K562 (cell line): ENCODE results near the gene GABBR1. TPM values are rescaled to one million over a fixed set of nuclear protein-coding genes. Genes with fewer than 3 reads are reported as not detected.

Experiments
- ATAC-seq: fragments of 200-7000 bp; cut with Tn5 transposase; 3 replicates; pipeline ENCODE4 v1.9.1; 2020; ENCODE audit warnings: moderate library complexity
- BruUV-seq: library from RNA; stranded (reverse); fragments of 400-500 nt; replicated peaks from 2 replicates; lab custom pipeline; 2021; lab: Mats Ljungman, UMichigan
- CTCF ChIA-PET: fragments of 300-600 bp; formaldehyde crosslinking; extraction: SDS; loops from one replicate; lab custom pipeline; 2021; ENCODE audit warnings: low intra/inter-chr PET ratio; lab: Yijun Ruan, JAX
- POLR2A ChIA-PET: fragments of 300-600, 350-650 bp; sonication (Branson Sonifier 250); formaldehyde crosslinking; extraction: SDS; loops from one replicate; lab custom pipeline; 2021; ENCODE audit warnings: antibody characterized with exemption, inconsistent platforms; lab: Yijun Ruan, JAX
- DNase-seq, 4 experiments: peaks; one replicate each; pipeline versions ENCODE4 v3.0.0 to v3.0.0-alpha.2; 2011 to 2018; ENCODE audit warnings: low spot score in 3 of 4, mixed read lengths in 3 of 4; ENCODE audit errors: extremely low read depth in 1 of 4
- FAIRE-seq: peaks from 2 replicates; lab custom pipeline; 2011; peaks lifted over from hg19 to GRCh38; lab: Jason Lieb, UNC
- H2AFZ ChIP-seq: 2 replicates; pipeline ENCODE4 v1.6.0; 2011; ENCODE audit warnings: low read depth, low read length, control low read depth, inconsistent platforms
- H3K27ac ChIP-seq: fragments of 200-600 bp; 3 replicates; pipeline ENCODE4 v1.8.0; 2011; ENCODE audit warnings: low read depth, mild to moderate bottlenecking, control low read depth, inconsistent platforms, low read length, moderate library complexity, mixed read lengths; ENCODE audit errors: extremely low read depth
- H3K27me3 ChIP-seq, 2 experiments: fragments of 300-600 bp in 1 of 2; 2 replicates in 1 of 2; 3 replicates in 1 of 2; pipeline versions ENCODE4 v1.6.0 to v1.8.0; 2011; ENCODE audit warnings: inconsistent platforms in 2 of 2, low read length in 2 of 2, mild to moderate bottlenecking in 1 of 2, mixed read lengths in 1 of 2, moderate library complexity in 1 of 2; ENCODE audit not compliant: control insufficient read depth in 2 of 2, insufficient read depth in 2 of 2
- H3K36me3 ChIP-seq: fragments of 300-600 bp; 3 replicates; pipeline ENCODE4 v1.8.0; 2011; ENCODE audit warnings: mild to moderate bottlenecking, low read length, inconsistent platforms; ENCODE audit not compliant: control insufficient read depth, insufficient read depth
- H3K4me1 ChIP-seq, 2 experiments: fragments of 200-600 bp in 1 of 2; replicated peaks in 1 of 2; 2 replicates in 1 of 2; 3 replicates in 1 of 2; pipeline versions ENCODE4 v1.5.1 to v1.8.0; 2011; ENCODE audit warnings: inconsistent platforms in 2 of 2, low read length in 2 of 2, mild to moderate bottlenecking in 1 of 2, mixed read lengths in 1 of 2, moderate library complexity in 1 of 2; ENCODE audit not compliant: control insufficient read depth in 2 of 2, insufficient read depth in 2 of 2
- H3K4me2 ChIP-seq: 2 replicates; pipeline ENCODE4 v1.6.1; 2011; ENCODE audit warnings: low read length, control low read depth, inconsistent platforms, mixed read lengths; ENCODE audit not compliant: insufficient read depth
- H3K4me3 ChIP-seq: fragments of 200-600 bp; sonication (generic), shearing (Covaris generic); 2 replicates; pipeline ENCODE4 v1.5.1; 2016; ENCODE audit warnings: control low read depth, inconsistent platforms
- H3K79me2 ChIP-seq: fragments of 200-600 bp; 3 replicates; pipeline ENCODE4 v1.8.0; 2011; ENCODE audit warnings: low read length, inconsistent platforms; ENCODE audit not compliant: control insufficient read depth, insufficient read depth
- H3K9ac ChIP-seq, 2 experiments: 2 replicates each; pipeline versions ENCODE4 v1.6.0 to v1.6.1; 2011; ENCODE audit warnings: low read depth in 2 of 2, low read length in 2 of 2, control low read depth in 1 of 2, inconsistent platforms in 1 of 2, mild to moderate bottlenecking in 1 of 2, mixed read lengths in 1 of 2; ENCODE audit not compliant: insufficient read depth in 1 of 2
- H3K9me1 ChIP-seq: one replicate; pipeline ENCODE4 v1.6.0; 2011; ENCODE audit warnings: inconsistent platforms, mild to moderate bottlenecking, low read length, moderate library complexity; ENCODE audit not compliant: control insufficient read depth, insufficient read depth
- H3K9me3 ChIP-seq: replicated peaks from 2 replicates; pipeline ENCODE4 v1.5.1; 2011; ENCODE audit warnings: low read depth, low read length, inconsistent platforms; ENCODE audit not compliant: control insufficient read depth, insufficient read depth
- H4K20me1 ChIP-seq: replicated peaks from 2 replicates; pipeline ENCODE4 v1.6.1; 2011; ENCODE audit warnings: low read length, inconsistent platforms, mixed read lengths; ENCODE audit not compliant: control insufficient read depth, insufficient read depth
- EP400 ChIP-seq: fragments of 450-650 bp; IDR thresholded peaks from 2 replicates; pipeline ENCODE4 v1.6.1; 2017; ENCODE audit warnings: antibody characterized with exemption, mild to moderate bottlenecking, moderate library complexity
- ERF ChIP-seq: fragments of 450-650 bp; formaldehyde crosslinking; IDR thresholded peaks from 2 replicates; pipeline ENCODE4 v1.4.0; 2020; ENCODE audit warnings: mild to moderate bottlenecking, mixed read lengths
- HDAC1 ChIP-seq, 2 experiments: fragments of 450-650 bp; IDR thresholded peaks; 2 replicates each; pipeline ENCODE4 v1.6.1; 2016 to 2017; ENCODE audit warnings: inconsistent platforms in 1 of 2, mild to moderate bottlenecking in 1 of 2, moderate library complexity in 1 of 2
- HDAC2 ChIP-seq: fragments of 450-650 bp; IDR thresholded peaks from 2 replicates; pipeline ENCODE4 v1.6.1; 2016; ENCODE audit warnings: mild to moderate bottlenecking
- JUND ChIP-seq, 2 experiments: IDR thresholded peaks; 2 replicates in 1 of 2; 3 replicates in 1 of 2; pipeline ENCODE4 v1.6.1; 2011; ENCODE audit warnings: borderline replicate concordance in 2 of 2, low read depth in 2 of 2, low read length in 2 of 2, improper control_type of control experiment in 1 of 2, missing biosample characterization in 1 of 2, missing genetic modification characterization in 1 of 2, missing genetic modification reagents in 1 of 2
- LEF1 ChIP-seq: fragments of 450-650 bp; IDR thresholded peaks from 2 replicates; pipeline ENCODE4 v1.6.1; 2016; ENCODE audit warnings: mild to moderate bottlenecking
- RAD21 ChIP-seq, 2 experiments: fragments of 250-450 bp in 1 of 2; fragments of 450-650 bp in 1 of 2; sonication (Bioruptor Pico) in 1 of 2; formaldehyde crosslinking in 1 of 2; IDR thresholded peaks in 1 of 2; conservative IDR thresholded peaks in 1 of 2; 2 replicates each; pipeline versions ENCODE4 v1.4.0 to v1.8.0; 2020 to 2022; ENCODE audit warnings: mild to moderate bottlenecking in 2 of 2, moderate library complexity in 1 of 2
- SMARCA5 ChIP-seq: fragments of 450-650 bp; IDR thresholded peaks from 2 replicates; pipeline ENCODE4 v1.6.1; 2016
- TCF7 ChIP-seq: sonication (generic); IDR thresholded peaks from 2 replicates; pipeline ENCODE4 v1.6.1; 2016; ENCODE audit warnings: antibody characterized with exemption, borderline replicate concordance
- ZBTB1 ChIP-seq: sonication (generic); formaldehyde crosslinking; IDR thresholded peaks from 2 replicates; pipeline ENCODE4 v1.8.1; 2023; ENCODE audit warnings: missing genetic modification reagents, low read depth, mild to moderate bottlenecking, borderline replicate concordance
- whole genome bisulfite sequencing: fragments of 100-300 bp; shearing (Covaris generic); methylation state at CpG from one replicate; pipeline ENCODE4 v1.1.6; 2016; ENCODE audit warnings: low coverage, mixed read lengths; ENCODE audit not compliant: insufficient coverage; ENCODE audit errors: missing lambda C conversion rate; 5-methylcytosine and 5-hydroxymethylcytosine counted together
- in situ Hi-C: fragments of 300-500 bp; cut with MboI; formaldehyde crosslinking; loops from 4 replicates; pipeline ENCODE4 v1.15.0; 2018; ENCODE audit warnings: inconsistent platforms, mixed read lengths
- intact Hi-C: fragments of 100-400 bp; cut with micrococcal nuclease; formaldehyde crosslinking; loops from 2 replicates; pipeline ENCODE4 v1.14.2; 2022
- polyA plus RNA-seq, 8 experiments: library from polyadenylated mRNA; depleted of rRNA in 4 of 8; stranded (reverse) in 5 of 8; unstranded in 3 of 8; fragments of >200 nt; fragmentation: Nextera tagmentation in 2 of 8; fragmentation: Illumina TruSeq in 1 of 8; extraction: Ambion mirVana in 2 of 8; extraction: Trizol in 1 of 8; gene quantifications; 2 replicates each; pipeline versions ENCODE4 v1.2.1 to v1.2.3, GENCODE V29; 2011 to 2014; ENCODE audit warnings: inconsistent platforms in 1 of 8, missing spikeins in 1 of 8
- total RNA-seq, 7 experiments: library from RNA; depleted of rRNA in 6 of 7; stranded (reverse); fragments of >200 nt in 6 of 7; fragmentation: Illumina TruSeq in 2 of 7; extraction: Trizol in 2 of 7; gene quantifications; 2 replicates each; pipeline versions ENCODE4 v1.2.1 to v1.2.3, GENCODE V29; 2011 to 2021; ENCODE audit warnings: low replicate concordance in 1 of 7
- TF ChIP-seq, protein P1 (sequence below): fragments of 250-450 bp; sonication (Bioruptor Pico); IDR thresholded peaks from 2 replicates; pipeline ENCODE4 v1.5.0; 2021; ENCODE audit warnings: mild to moderate bottlenecking, borderline replicate concordance

Gene GABBR1
- total and polyA plus RNA-seq, 9 of the 15 experiments (the other 6 are each of a cell fraction or from before 2014, with no cell fraction given): 2.2 to 48.3 (median 20.8) TPM

DNA sequence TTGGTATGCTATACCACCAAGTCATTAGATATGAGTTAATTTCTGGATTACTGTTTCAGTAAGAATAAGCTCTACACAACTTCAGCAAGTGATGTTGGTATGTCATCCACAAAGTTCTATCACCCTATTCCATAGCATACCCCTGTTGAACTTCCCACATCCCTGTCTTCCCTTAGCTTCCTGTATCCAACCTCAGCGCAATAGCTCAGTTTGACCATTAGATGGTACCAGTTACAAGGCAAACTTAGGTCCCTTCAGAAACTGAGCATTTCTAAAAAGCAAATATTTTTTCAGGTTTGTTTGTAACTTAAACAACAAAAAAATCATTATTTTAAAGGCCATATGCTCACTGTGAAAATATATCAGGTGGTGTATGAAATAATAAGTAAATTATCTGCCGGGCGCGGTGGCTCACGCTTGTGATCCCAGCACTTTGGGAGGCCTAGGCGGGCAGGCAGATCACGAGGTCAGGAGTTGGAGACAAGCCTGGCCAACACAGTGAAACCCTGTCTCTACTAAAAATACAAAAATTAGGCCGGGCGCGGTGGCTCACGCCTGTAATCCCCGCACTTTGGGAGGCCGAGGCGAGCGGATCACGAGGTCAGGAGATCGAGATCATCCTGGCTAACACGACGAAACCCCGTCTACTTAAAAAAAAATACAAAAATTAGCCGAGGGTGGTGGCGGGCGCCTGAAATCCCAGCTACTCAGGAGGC lies 15.1 kb upstream of the GABBR1 start (continued):
- TF ChIP-seq RAD21 (CRISPR knock-in tag; conservative IDR thresholded peaks at IDR 0.05 in 1 of 2, IDR thresholded peaks at IDR 0.05 in 1 of 2): peak; percentile 50 to 65
- TF ChIP-seq, all 486 proteins: peak for 6

DNA sequence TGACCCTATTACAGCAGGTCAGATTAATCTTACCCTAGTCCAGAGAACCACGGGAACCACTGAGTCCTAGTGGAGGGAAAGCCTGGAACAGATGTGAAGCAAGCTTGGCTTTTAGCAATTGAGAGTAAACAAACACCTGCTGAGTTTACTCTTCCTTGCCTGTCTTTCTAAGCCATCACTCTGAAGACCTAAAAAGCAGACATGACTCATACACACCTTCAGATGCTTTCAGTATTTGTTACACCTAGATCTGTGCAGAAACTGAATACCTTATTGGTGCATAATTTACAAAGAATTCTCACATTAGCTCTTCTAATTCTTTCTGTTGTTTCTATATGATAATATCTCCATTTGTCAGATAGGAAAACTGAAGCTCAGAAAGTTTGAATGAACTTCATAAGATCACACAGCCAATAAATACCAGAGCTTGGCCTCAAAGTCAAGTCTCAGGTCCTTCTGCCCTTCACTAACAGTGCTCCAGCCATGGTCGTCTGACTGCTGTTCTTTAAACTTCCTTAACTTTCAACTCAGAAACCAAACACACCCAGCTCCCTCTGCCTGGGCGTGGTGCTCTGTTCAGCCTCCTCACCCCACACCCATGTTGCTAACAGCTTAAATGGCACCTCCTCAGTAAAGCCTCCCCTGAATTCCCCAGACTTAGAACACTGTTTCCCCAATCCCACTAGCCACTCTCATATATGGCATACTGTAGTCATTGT lies 8.6 kb upstream of the GABBR1 start:
- peaks cover 8 to 10% of the 10 kb centered on the region in 2 experiments; a peak in 4 of 5 replicates for H3K4me1 ChIP-seq
- DNase-seq (peak in 3 of 4 experiments; percentile 26 to 71 (median 56)), FAIRE-seq (peak; percentile 67), ATAC-seq (peak; percentile 95)
- peak overlapping the region; percentile 17 to 77; a peak in 1 of 4 replicates for H3K9ac ChIP-seq
- H3K4me3 ChIP-seq: no peak overlapping the region
- CTCF ChIA-PET: no interaction called here
- POLR2A ChIA-PET: interaction anchor here (0.6 to 3.6 kb wide), 7 partner anchors 8 to 1108 kb away, joined by 3 to 15 read pairs (median 7); partner anchors contain the start of gene GABBR1
- intact Hi-C loops (loop anchor here (10.0 kb wide), 1 partner anchor 183 kb away; the partner anchor contains the start of gene HLA-G), in situ Hi-C loops (no loop called here)
- BruUV-seq: no TSS peak
- no peaks in the 10 kb centered on the region for H3K36me3 ChIP-seq
- no peaks in the 10 kb centered on the region for H3K9me3 ChIP-seq
- H3K79me2 ChIP-seq: no peaks in the 10 kb centered on the region
- H3K4me2 ChIP-seq: peak overlapping the region; percentile 35
- no peaks in the 10 kb centered on the region for H3K9me1 ChIP-seq
- H3K27ac ChIP-seq: no peak overlapping the region
- peak overlapping the region; percentile 83 for H2AFZ ChIP-seq
- H4K20me1 ChIP-seq: no peaks in the 10 kb centered on the region
- WGBS: 3% methylated on average over 3 of the region's 3 CpGs
- no peaks in the 10 kb centered on the region for H3K27me3 ChIP-seq
- no peak for TF ChIP-seq TCF7
- TF ChIP-seq HDAC1 (IDR thresholded peaks at IDR 0.05): 0 out of 4 replicates have a peak, but pooled peaks of 1 of the 2 experiments have one; percentile 29
- TF ChIP-seq ZBTB1: no peak
- 0 out of 2 replicates have a peak, but pooled peaks have one; percentile 20 for TF ChIP-seq EP400
- peak; percentile 84; the same call in 1 of the 2 replicates for TF ChIP-seq SMARCA5
- 0 out of 2 replicates have a peak, but pooled peaks have one; percentile 19 for TF ChIP-seq HDAC2
- TF ChIP-seq ERF (CRISPR knock-in tag): no peak
- TF ChIP-seq LEF1: 0 out of 2 replicates have a peak, but pooled peaks have one; percentile 18
- TF ChIP-seq, protein P1, sequence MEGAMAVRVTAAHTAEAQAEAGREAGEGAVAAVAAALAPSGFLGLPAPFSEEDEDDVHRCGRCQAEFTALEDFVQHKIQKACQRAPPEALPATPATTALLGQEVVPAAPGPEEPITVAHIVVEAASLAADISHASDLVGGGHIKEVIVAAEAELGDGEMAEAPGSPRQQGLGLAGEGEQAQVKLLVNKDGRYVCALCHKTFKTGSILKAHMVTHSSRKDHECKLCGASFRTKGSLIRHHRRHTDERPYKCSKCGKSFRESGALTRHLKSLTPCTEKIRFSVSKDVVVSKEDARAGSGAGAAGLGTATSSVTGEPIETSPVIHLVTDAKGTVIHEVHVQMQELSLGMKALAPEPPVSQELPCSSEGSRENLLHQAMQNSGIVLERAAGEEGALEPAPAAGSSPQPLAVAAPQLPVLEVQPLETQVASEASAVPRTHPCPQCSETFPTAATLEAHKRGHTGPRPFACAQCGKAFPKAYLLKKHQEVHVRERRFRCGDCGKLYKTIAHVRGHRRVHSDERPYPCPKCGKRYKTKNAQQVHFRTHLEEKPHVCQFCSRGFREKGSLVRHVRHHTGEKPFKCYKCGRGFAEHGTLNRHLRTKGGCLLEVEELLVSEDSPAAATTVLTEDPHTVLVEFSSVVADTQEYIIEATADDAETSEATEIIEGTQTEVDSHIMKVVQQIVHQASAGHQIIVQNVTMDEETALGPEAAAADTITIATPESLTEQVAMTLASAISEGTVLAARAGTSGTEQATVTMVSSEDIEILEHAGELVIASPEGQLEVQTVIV: no peak
- TF ChIP-seq JUND (IDR thresholded peaks at IDR 0.05; ENCODE audit: borderline replicate concordance, low read depth, low read length): no peak
- TF ChIP-seq JUND (tag; IDR thresholded peaks at IDR 0.05; ENCODE audit: borderline replicate concordance, low read depth, low read length): peak; percentile 17; the same call in 1 of the 3 replicates
